Limb (tissue), 2 donors: ENCODE measurements around the gene ANXA11.

ENCODE experiments used
- DNase-seq, 2 donors: peaks; one replicate each; pipeline ENCODE4 v3.0.0-alpha.2; 2016; ENCODE audit errors: extremely low spot score in 2 of 2

The ANXA11 gene

DNA sequence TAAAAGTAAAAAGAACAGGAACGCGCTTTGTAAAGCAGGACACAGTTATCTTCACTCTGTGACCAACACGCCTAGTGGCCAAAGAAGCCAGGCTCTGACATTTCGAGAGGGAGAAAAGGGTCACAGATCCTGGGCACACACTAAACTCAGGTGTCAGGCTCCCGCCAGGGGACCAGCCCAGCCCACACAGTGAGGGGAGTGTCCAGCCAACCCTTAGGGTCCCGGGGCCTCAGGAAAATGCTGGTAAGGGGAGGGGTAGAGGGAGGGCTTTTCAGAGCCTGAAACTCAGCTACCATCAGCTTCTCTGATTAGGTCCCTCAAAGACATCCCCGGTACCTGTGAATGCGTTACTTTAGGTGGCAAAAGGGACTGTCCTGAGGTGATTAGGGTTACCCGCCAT lies 16.6 kb downstream of the ANXA11 start:
- DNase-seq, result no peak

DNA sequence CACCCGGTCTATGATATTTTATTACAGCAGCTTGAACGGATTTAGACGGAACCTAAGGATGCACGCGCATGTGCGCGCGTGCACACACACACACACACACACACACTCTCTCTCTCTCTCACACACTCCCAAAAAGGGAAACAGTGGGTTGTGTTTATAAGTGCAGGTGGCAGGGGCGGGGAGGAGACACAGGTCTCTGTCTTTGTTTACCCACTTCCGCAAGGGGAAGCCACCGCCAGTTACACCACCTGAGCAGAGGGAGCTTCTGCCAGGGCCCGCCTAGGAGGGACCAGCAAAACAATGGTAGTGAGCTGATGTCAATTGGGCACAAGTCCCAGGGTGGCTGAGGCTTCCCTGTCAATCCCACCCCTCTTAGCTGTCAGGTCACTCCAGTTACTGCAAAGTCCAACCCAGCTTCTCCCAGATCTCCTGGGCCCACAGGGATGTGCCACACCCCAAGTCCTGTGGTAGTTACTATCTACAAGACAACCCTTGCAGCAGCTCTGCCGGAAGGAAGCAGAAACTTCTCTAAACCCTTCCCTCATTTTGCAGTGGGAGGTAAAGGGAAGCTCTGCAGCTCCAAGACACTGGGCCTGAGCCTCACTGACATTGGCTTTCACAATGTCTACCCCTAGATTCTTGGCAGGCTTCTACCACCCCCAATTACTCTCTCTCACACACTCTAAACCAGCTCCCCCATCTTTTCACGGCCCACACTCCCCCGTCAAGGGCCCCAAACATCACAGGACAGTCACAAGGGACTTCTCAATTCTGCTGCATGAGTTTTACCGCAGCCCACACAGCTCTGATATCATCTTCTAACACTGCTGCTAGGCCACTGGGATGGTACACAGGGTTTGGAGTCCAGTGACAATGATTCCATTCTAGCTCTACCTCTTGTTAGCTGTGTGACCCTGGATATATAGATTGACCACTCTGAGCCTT lies 17.6 kb downstream of the ANXA11 start:
- no peak for DNase-seq

- DNase-seq, result no peak
Observed at GRCh38 chr10:80187060-80187459, 18.3 kb downstream of the ANXA11 start.

- DNase-seq, result no peak
Observed at GRCh38 chr10:80186364-80187012, 18.8 kb downstream of the ANXA11 start.

GRCh38 chr10:80185578-80186299 lies 19.6 kb downstream of the ANXA11 start:
- no peak for DNase-seq

DNA sequence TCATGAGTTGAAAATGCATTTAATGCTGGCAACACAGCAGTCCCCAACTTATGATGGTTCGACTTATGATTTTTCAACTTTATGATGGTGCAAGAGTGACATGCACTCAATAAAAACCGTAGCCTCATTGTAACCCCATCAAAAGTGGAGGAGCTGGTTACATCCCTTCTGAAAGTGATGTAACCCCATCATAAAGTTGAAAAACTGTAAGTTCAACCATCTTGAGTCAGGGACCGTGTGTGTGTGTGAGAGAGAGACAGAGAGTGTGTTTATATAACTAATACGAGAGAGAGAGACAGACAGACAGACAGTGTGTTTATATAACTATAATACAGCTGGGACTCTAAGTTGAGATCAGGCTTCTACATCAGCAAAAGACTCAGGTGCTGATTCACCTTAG lies 21.0 kb downstream of the ANXA11 start:
- DNase-seq, result no peak

DNA sequence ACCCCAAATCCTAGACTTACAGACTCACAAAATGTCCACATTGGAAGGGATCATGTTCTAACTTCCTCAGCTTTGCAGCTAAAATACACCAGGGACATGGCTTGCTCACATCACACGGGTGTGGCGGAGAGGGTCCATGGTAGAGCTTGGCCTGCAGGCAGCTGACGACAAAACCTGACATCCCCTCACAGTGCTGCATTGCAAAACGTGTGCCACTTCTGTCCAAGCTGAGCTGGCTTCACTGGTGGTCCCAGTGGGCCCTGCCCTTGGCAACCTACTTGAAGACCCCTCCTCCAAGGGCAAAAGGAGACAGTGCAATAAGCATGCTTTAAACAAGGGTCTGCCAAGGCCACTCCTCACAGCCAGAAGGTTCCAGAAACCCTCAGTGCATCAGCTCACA lies 21.9 kb downstream of the ANXA11 start:
- DNase-seq, result no peak

GRCh38 chr10:80182986-80183385 lies 22.4 kb downstream of the ANXA11 start:
- DNase-seq, result no peak

- DNase-seq, result no peak
Observed at GRCh38 chr10:80177781-80178636, 27.3 kb downstream of the ANXA11 start.

- no peak for DNase-seq
Observed at GRCh38 chr10:80176526-80176925, 28.8 kb downstream of the ANXA11 start.

- no peak for DNase-seq
Observed at GRCh38 chr10:80174641-80175395, 30.5 kb downstream of the ANXA11 start.

DNA sequence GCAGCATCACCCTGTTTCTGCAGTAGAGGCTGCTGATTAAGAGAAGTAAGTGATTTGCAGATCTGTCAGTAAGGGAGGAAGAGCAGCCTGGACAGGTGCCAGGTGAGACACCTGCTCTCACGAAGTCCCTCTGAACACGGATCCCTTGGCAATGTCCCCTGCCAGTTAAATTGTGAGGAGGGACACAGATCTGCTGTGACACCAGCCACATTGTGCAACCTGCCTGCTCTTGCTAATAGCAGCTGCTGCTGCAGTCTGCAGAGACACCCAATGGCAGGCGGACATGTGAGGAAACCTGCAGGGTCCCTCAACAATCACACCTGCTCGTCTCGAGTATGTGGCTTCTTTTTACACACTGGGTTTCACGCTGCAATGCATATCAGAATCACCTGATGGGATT lies 31.9 kb downstream of the ANXA11 start:
- no peak for DNase-seq

- no peak for DNase-seq
Observed at GRCh38 chr10:80172896-80173295, 32.4 kb downstream of the ANXA11 start.

DNA sequence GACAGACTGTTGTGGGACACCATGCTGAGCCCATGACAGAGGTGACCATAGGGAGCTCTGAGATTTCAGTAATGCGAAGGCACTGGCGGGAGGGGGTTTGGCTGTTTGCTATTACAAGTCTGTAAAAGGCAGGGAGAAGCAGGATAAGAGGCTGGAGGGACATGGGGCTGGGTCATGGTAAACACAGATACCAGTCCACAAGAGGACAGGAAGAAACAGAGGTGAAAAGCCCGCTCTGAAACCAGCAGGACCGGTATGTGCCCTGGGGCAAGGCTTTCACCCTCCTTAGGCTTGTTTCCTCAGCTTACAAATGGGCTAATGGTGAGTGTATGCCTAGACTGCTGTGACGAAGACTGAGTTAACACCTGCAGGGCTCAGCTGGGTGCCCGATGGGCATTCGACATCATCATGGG lies 34.1 kb downstream of the ANXA11 start:
- DNase-seq, result no peak

DNA sequence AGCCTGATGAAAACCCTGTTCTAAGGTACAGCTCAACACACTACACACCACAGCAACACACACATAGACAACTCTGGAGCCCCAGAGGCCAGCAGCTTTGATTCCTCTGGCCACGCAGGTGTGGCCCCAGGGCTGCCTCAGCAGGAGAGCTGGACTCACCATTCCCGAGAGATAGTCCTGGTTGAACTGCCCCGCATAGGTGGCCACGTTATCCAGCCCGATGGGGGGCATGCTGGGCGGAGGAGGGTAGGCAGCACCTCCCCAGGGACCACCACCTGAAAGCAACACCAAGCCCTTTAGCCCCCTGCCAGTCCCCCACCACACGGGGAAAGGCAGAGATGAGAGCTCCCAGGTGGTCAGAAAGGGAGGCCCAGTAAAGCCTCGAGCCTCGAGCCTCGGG lies 34.7 kb downstream of the ANXA11 start:
- no peak for DNase-seq

- no peak for DNase-seq
Observed at GRCh38 chr10:80170026-80170425, 35.3 kb downstream of the ANXA11 start.

- no peak for DNase-seq
Observed at GRCh38 chr10:80168679-80169380, 36.5 kb downstream of the ANXA11 start.

GRCh38 chr10:80168162-80168511 lies 37.2 kb downstream of the ANXA11 start:
- no peak for DNase-seq

DNA sequence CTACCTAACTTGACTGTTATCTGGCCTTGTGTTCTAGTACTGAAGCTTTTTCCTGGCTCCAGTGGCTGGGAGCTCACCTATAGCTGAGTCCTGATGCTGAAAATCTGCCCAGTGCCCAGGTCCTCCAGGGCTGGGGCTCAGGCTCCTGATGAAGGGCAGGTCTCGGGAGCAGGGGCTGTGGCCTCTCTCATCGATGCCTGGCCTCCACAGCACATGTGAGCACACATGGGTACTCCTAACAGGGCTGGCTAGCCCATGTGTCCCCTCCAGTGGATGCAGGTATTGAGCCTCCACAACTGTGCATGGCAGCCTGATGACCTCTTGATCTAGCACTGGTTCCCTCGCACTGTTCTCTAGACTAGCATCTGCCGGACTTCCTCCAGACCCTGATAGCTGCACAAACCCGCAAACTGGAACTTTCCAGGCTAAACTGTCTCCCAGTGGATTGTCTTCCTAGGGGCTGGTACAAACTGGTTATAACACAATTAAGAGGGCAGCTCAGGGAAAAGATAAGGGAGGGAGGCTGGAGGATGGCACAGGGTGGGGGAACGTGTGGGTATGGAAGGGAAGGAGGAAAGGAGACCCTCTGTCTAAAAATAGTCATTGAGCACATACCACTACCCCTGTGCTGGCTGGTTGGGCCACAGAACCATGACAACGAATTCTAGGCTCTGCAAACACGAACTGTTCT lies 37.7 kb downstream of the ANXA11 start:
- DNase-seq, result peak in 1 of 2 donors; percentile 25
